HUES64 (cell line): ENCODE results near the gene SUPT20HL2.

Experiments used
- H3K27ac ChIP-seq: 2 replicates; pipeline ENCODE4 v1.7.0; 2013; ENCODE audit warnings: low read depth, low read length, inconsistent platforms
- H3K27me3 ChIP-seq: 2 replicates; pipeline ENCODE4 v1.6.1; 2013; ENCODE audit warnings: mild to moderate bottlenecking, low read length; ENCODE audit not compliant: insufficient read depth
- H3K36me3 ChIP-seq: 2 replicates; pipeline ENCODE4 v1.6.1; 2013; ENCODE audit warnings: mild to moderate bottlenecking, low read length; ENCODE audit not compliant: insufficient read depth
- H3K4me1 ChIP-seq: 2 replicates; pipeline ENCODE4 v1.6.1; 2013; ENCODE audit warnings: mild to moderate bottlenecking, low read length, moderate library complexity; ENCODE audit not compliant: insufficient read depth
- H3K4me3 ChIP-seq: 2 replicates; pipeline ENCODE4 v1.5.1; 2013; ENCODE audit warnings: mild to moderate bottlenecking, low read length, moderate library complexity
- H3K9ac ChIP-seq: 2 replicates; pipeline ENCODE4 v1.6.1; 2013; ENCODE audit warnings: mild to moderate bottlenecking, low read depth, low read length
- H3K9me3 ChIP-seq: 2 replicates; pipeline ENCODE4 v1.6.1; 2013; ENCODE audit warnings: low read depth, low read length; ENCODE audit not compliant: insufficient read depth
- WGBS: fragments of 150-250, 120-280 bp; methylation state at CpG from one replicate; pipeline ENCODE4 v1.1.7; 2013; ENCODE audit warnings: missing lambda C conversion rate; 5-methylcytosine and 5-hydroxymethylcytosine counted together

SUPT20HL2 gene

GRCh38 chrX:24283127-24283794 is 30.6 kb downstream of the SUPT20HL2 start:
- no peak overlapping the region for H3K9ac ChIP-seq
- H3K27ac ChIP-seq: no peak overlapping the region
- 76% methylated on average over 2 of the region's 2 CpGs for WGBS
- H3K36me3 ChIP-seq: no peaks in the 10 kb centered on the region
- no peak overlapping the region for H3K4me3 ChIP-seq
- H3K9me3 ChIP-seq: no peaks in the 10 kb centered on the region
- peaks cover 18% of the 10 kb centered on the region for H3K4me1 ChIP-seq
- no peaks in the 10 kb centered on the region for H3K27me3 ChIP-seq

GRCh38 chrX:24282381-24283126 is 31.3 kb downstream of the SUPT20HL2 start:
- WGBS: 65% methylated on average over 10 of the region's 12 CpGs
- no peak overlapping the region for H3K4me3 ChIP-seq
- H3K9ac ChIP-seq: no peak overlapping the region
- H3K9me3 ChIP-seq: no peaks in the 10 kb centered on the region
- peaks cover 18% of the 10 kb centered on the region for H3K4me1 ChIP-seq
- no peaks in the 10 kb centered on the region for H3K27me3 ChIP-seq
- no peaks in the 10 kb centered on the region for H3K36me3 ChIP-seq
- no peak overlapping the region for H3K27ac ChIP-seq

DNA sequence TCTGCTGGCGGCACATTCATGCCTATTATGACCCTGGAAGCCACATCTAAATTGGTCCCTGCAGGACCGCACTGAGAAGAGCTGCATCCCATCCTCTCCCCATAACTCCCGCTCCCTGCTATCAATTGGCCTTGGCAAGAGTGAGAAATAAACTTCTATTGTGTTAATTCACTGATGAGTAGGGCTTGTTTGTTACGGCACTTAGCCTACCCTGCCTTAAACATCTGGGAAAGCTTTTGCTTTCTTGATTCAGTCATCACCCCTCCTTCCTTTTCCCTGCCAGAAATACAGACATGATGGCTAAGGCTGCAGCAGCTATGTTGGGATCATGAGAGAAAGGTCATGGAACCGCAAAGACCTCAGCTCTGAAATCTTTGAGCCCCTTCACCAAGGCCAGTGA is 36.5 kb downstream of the SUPT20HL2 start:
- Histone ChIP-seq H3K36me3 (no peaks in the 10 kb centered on the region), H3K27ac (no peak overlapping the region), H3K4me3 (no peak overlapping the region), H3K9me3 (no peaks in the 10 kb centered on the region), H3K4me1 (peaks cover 4% of the 10 kb centered on the region), H3K27me3 (no peaks in the 10 kb centered on the region), H3K9ac (no peak overlapping the region)
- WGBS: 97% methylated on average over 4 of the region's 5 CpGs

GRCh38 chrX:24276015-24276414 is 37.9 kb downstream of the SUPT20HL2 start:
- 90% methylated on average over 3 of the region's 5 CpGs for WGBS
- H3K9me3 ChIP-seq: no peaks in the 10 kb centered on the region
- H3K9ac ChIP-seq: no peak overlapping the region
- H3K36me3 ChIP-seq: no peaks in the 10 kb centered on the region
- no peak overlapping the region for H3K4me3 ChIP-seq
- H3K27ac ChIP-seq: no peak overlapping the region
- H3K4me1 ChIP-seq: no peaks in the 10 kb centered on the region
- H3K27me3 ChIP-seq: no peaks in the 10 kb centered on the region

GRCh38 chrX:24271262-24271661 is 42.6 kb downstream of the SUPT20HL2 start:
- Histone ChIP-seq H3K36me3 (no peaks in the 10 kb centered on the region), H3K4me3 (no peak overlapping the region), H3K4me1 (no peaks in the 10 kb centered on the region), H3K27me3 (no peaks in the 10 kb centered on the region), H3K27ac (no peak overlapping the region), H3K9me3 (no peaks in the 10 kb centered on the region), H3K9ac (no peak overlapping the region)

DNA sequence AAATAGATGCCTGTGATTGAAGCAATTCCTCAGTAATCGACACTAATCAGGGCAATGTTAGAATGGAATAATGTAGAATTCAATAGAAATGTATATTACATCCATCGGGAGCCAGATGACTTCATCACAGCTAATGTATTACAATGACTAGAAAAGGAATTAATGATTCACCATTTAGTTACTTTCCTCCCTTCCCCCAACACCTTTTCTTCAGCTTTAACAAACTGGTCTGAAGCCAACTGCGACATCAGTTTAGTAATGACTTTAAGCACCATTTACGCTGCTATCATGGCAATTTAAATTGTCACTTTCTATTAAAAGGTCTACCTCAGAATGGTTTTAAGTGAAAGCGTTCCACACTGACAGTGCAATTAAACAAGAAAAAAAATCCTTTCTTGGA is 45.1 kb downstream of the SUPT20HL2 start:
- H3K4me3 ChIP-seq: no peak overlapping the region
- no peak overlapping the region for H3K27ac ChIP-seq
- no peaks in the 10 kb centered on the region for H3K4me1 ChIP-seq
- no peak overlapping the region for H3K9ac ChIP-seq
- no peaks in the 10 kb centered on the region for H3K27me3 ChIP-seq
- H3K36me3 ChIP-seq: no peaks in the 10 kb centered on the region
- WGBS: 91% methylated on average over 4 of the region's 5 CpGs
- H3K9me3 ChIP-seq: no peaks in the 10 kb centered on the region

- 100% methylated on average over 3 of the region's 4 CpGs for WGBS
- no peak overlapping the region for H3K9ac ChIP-seq
- H3K27me3 ChIP-seq: no peaks in the 10 kb centered on the region
- no peaks in the 10 kb centered on the region for H3K4me1 ChIP-seq
- no peak overlapping the region for H3K27ac ChIP-seq
- H3K9me3 ChIP-seq: no peaks in the 10 kb centered on the region
- H3K4me3 ChIP-seq: no peak overlapping the region
- no peaks in the 10 kb centered on the region for H3K36me3 ChIP-seq
These were observed 46.9 kb downstream of the SUPT20HL2 start for GRCh38 chrX:24266996-24267395.

DNA sequence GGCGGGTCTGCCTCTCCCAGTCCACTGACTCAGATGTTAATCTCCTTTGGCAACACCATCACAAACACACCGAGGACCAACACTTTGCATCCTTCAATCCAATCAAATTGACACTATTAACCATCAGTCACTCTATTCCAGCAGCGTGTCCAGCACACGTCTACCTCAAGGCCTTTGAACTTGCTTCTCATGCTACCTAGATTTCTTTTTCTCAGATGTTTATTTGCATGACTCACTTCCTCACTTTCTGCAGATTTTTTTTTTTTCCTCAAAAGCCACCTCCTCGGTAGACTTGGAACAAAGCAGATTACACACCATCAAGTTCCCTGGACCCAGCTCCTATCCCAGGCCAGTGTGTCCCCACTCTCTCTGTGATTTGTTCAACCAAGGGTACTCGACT is 49.5 kb downstream of the SUPT20HL2 start:
- H3K36me3 ChIP-seq: no peaks in the 10 kb centered on the region
- no peaks in the 10 kb centered on the region for H3K4me1 ChIP-seq
- WGBS: 94% methylated on average over 6 of the region's 6 CpGs
- no peak overlapping the region for H3K4me3 ChIP-seq
- H3K9me3 ChIP-seq: no peaks in the 10 kb centered on the region
- H3K27ac ChIP-seq: no peak overlapping the region
- no peaks in the 10 kb centered on the region for H3K27me3 ChIP-seq
- no peak overlapping the region for H3K9ac ChIP-seq

DNA sequence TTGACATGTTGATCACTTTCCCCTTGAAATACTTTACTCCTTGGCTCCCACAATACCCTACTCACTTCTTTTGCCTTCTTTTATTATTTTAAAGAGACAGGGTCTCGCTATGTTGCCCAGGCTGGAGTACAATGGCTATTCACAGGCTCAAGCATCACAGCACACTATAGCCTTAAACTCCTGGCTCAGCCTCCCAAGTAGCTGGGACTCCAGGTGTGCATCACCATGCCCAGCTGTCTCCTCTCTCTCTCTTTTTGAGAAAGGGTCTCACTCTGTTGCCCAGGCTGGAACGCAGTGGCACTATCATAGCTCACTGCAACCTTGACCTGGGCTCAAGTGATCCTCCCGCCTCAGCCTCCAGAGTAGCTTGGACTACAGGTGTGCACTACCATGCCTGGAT is 51.6 kb downstream of the SUPT20HL2 start:
- H3K9me3 ChIP-seq: no peaks in the 10 kb centered on the region
- 94% methylated on average over 3 of the region's 3 CpGs for WGBS

More for the DNA sequence above, 51.6 kb downstream of the SUPT20HL2 start:
- Histone ChIP-seq H3K27me3 (no peaks in the 10 kb centered on the region), H3K9ac (no peak overlapping the region), H3K4me1 (no peaks in the 10 kb centered on the region), H3K36me3 (no peaks in the 10 kb centered on the region), H3K4me3 (no peak overlapping the region), H3K27ac (no peak overlapping the region)
